Fibroblast of peridontal ligament (primary cell): ENCODE results near the gene TEX13D.

Source experiments
- DNase-seq: peaks from one replicate; pipeline ENCODE4 v3.0.0-alpha.2; 2010; ENCODE audit errors: extremely low read depth

TEX13D gene

GRCh38 chrX:124348182-124348581 lies 15.7 kb downstream of the TEX13D start:
- DNase-seq: no peak

GRCh38 chrX:124348885-124349453 lies 16.5 kb downstream of the TEX13D start:
- no peak for DNase-seq

DNA sequence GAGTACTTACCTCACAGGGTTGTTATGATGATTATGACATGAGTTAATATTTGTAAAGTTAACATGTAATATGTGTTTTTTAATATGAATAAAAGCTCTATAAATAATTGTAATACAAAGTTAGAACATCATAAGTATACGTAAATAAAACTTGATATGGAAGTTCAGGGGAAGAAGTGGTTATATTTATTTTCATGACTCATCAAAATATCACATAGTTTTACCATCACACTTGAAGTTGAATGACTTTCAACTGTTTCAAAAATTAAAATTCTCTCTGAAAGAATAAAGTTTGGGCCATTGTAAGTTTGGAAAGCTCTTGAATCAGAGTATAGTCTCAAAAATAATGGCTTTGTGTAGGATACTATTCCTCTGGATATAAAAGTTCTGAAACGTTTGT lies 22.2 kb downstream of the TEX13D start:
- no peak for DNase-seq

GRCh38 chrX:124358800-124359383 lies 26.4 kb downstream of the TEX13D start:
- no peak for DNase-seq

DNA sequence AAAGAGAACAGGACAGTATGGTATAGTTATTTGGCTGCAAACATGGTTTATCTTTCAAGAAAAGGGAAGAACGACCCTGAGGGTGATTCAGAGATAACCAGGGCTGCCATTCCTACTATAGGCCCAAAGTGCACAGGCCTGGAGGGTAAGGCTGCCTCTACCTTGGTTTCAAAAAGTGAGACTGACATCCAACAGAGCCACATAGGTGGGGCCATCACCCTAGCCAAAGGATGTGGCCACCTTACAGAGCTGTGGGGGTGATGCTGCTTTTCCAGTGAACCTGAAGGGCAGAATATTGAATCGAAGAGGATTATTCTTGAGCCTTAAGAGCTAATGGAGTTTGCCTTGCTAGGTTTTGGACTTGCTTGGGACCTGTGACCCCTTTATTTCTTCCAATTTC lies 29.6 kb downstream of the TEX13D start:
- DNase-seq: no peak

DNA sequence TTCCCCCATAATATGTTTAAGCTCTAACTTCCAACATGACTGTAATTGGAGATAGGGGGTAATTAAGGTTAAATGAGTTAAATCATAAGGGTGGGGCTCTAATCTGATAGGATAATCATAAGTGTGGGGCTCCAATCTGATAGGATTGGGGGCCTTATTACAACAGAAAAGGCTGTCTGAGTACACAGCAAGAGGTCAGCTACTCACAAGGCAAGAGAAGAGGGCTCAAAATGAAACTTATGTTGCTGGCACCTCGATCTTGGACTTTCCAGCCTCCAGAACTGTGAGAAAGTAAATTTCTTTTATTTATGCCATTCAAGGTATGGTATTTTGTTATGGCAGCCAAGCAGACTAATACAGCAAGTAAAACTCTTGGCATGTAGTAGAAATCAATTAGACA lies 30.3 kb downstream of the TEX13D start:
- DNase-seq: no peak

GRCh38 chrX:124369722-124370121 lies 37.3 kb downstream of the TEX13D start:
- no peak for DNase-seq

DNA sequence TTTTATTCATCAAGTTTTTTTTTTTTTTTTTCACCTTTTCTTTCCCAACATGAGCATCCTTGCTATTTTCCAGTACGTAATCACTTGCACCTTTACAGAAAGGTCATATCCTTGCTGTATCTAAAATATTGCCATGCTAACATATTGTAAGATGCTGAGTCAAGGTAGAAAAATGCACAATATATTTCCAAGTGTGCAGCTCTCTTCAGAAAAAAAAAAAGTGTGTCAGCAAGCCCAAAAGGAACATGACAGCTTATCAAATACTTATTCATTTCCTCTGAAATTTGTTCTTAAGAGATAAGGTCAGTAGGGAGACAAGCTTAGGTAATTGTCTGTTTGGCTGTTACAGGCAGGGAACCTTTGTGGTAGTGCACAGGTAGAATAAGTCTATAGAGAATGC lies 40.9 kb downstream of the TEX13D start:
- DNase-seq: no peak

GRCh38 chrX:124378643-124379042 lies 46.2 kb downstream of the TEX13D start:
- no peak for DNase-seq

GRCh38 chrX:124383354-124383753 lies 50.9 kb downstream of the TEX13D start:
- DNase-seq: no peak

DNA sequence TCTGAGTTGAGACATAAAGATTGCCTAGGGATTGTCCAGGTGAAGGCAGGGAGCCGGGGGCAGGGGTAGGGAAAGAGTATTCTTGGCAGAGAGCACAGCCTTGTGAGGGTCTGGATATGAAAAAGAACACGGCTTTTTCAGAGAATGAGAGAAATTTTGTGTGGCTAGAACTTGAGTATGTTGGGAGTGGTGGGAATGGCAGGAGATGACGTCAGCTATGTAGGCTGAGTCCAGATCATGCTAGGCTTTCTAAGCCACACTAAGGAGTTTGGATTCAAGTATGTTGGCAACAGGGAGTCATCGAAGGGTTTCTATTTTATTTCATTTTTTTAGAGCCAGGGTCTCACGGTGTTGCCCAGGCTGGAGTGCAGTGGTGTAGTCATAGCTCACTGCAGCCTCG lies 53.9 kb downstream of the TEX13D start:
- no peak for DNase-seq
